Activated CD4-positive, alpha-beta T cell treated with anti-CD3 and anti-CD28 coated beads, Interleukin-2, Interleukin-6, amounts not matched to agents 100 ng/mL and 50 ng/mL, durations not matched to agents 16 hours and 8 hours (primary cell): ENCODE measurements around the gene DARS1.

Source experiments
- DNase-seq: peaks from one replicate; pipeline ENCODE4 v3.0.0-alpha.2; 2020

DARS1 gene

DNA sequence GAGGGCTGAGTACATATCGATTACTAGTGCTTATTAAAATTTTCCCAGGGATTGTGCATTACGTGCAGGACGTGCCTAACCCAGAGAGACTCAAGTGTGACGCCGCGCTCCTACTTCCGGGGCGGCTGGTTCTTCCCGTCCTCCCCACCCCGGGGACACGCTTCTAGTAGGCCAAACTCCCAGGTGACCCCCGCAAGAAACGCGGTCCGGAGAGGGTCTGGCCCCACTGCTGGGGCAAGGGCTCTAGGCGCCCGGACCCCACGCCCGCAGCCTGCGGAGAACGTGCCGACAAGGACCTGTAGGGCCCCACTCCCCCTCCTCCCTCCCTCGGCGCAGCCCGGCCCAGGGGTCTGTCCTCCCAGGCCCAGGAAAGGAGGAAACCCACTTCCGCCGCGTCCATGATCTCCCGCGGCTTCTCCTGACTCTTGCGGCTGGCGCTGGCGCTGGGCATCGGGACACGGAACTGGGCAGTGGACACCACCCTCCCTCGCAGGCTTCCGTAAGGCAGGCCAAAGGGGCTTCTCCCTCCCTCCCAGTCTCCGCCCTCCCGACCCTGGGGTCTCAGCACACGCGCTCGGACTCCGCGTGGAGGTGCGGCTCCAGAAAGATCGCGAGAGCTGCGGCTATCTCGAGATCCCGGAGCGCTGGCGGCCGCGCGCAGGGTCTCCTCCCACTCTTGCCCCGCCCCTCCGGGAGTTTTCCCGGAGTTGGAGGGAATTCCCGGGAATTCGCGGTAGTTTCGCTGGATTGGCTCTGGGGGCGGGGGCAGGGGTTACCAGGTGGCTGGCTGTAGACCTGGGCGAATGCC, at the start of gene DARS1:
Gene DARS1, minus strand, starts transcription at position 609 of the 808 bp plus-strand sequence. Its CDS starts 158 bp downstream, at position 451.
- peak; percentile 91 for DNase-seq

DNA sequence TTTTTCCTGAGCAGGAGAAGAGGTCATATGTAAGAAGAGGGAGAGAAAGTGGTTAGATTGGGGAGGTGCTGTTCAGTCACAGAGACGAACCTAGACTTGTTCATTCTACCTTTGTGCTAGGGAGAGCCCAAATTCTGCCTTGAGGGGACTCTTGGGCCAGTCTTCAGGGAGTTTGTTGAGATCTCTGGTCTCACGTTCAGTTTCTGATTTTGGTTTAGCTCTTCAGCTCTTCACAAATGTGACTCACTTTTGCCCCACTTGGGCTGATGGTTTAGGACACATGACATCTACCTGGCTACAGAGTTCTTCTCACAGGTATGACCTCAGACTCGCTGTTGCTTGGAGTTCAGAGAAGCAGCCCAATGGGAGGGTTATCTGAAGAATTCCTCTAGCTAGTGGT, 49.2 kb upstream of the DARS1 start:
- no peak for DNase-seq

DNA sequence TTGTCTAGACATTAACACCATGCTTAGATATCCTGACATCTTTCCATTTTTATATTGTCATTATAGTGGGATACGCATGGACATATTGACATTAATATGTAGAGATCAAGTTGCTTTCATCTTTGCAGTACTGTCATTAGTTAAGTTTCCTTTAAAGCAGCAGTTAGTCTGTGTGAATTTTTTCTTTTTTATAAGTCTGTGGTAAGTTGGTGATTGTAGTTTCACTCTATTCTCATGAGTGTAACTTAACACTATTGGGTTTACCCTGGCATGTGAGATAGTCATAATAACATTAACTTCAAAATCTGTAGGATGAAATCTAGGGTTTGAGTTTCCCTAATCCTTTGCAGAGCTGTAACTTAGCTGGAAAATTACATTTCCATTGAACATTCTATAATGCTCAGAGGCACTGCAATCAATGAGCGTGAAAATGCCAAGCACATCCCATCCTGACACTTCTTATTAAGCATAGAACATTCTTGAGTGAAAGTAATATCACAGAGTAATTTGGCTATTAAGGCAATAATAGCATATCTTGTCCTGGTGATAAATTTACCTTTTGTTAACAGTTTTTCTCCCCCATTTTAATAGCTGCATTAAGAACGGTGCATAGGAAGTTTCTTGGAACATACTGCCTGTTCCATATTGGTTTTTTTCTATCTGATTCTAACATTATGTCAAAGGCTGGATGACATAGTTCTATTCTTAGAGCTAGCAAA, 47.5 kb upstream of the DARS1 start:
- DNase-seq: no peak

DNA sequence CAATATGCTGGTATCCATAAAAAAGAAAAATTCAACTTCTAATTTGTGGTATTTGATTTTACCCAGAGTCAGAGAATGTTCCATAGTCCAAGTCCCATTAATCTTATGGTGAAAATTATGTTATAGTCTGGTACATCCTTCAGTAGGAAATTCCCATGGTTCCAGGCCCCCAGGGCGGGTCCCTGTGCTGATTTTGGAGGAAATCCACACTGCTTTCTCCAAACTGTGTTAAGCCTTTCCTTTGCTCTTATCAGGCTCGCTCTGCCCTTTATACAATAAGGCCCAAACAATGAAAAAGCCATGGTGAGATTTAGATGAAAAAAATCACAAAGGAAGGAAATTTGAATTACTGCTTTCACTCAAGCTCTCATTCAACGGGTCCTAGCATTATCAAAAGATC, 46.8 kb upstream of the DARS1 start:
- DNase-seq: no peak

DNA sequence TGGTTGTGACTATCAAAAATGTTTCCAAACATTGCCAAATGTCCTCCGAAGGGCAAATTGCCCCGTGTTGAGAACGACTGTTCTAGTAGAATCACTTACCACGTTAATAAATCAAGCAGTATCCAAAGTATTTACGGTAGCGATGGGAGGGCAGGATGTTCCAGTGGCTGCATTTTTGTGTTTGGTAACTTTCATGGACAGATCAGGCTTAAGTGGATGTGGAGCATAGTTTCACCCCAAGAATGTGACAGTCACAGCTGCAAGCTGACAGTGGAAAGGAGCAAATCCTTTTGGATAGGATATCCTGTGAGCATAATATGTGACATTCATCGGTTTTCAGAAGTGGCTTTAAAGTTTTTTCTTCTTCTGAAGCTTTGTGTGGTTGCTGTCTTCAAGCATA, 46.3 kb upstream of the DARS1 start:
- no peak for DNase-seq

DNA sequence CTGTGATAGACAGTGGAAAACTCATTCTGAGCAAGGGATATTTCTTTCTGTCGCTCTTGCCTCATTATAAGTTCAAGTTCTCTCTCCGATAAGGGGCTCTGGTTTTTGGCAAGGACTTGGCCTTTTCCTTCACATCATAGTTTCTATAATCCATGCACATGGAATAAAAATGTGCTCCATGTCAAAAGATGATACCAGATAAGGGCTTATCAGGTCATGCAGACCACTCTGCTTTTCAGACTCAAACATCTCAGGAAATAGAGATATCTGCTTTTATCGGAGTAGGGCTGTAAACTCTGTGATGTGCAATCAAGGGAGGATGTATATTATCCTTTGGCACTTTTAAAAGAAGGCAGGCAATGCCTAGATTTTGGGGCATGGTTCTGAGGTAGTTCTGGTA, 45.0 kb upstream of the DARS1 start:
- DNase-seq: no peak

DNA sequence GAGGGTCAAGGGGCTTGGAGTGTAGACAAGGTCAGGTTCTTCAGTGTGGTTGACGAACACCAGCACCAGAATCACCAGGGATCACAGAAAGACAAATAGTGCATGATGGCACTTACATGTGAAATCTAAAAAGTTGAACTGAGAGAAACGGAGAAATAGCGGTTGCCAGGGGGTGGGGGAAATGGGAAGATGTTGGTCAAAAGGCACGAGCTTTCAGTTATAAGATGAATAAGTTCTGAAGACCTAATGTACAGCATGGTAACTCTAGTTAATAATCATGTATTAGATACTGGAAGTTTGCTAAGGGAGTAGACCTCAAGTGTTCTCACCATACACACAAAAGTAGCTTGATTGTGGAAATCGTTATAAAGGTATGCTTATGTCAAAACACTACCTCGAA, 43.7 kb upstream of the DARS1 start:
- DNase-seq: no peak

DNA sequence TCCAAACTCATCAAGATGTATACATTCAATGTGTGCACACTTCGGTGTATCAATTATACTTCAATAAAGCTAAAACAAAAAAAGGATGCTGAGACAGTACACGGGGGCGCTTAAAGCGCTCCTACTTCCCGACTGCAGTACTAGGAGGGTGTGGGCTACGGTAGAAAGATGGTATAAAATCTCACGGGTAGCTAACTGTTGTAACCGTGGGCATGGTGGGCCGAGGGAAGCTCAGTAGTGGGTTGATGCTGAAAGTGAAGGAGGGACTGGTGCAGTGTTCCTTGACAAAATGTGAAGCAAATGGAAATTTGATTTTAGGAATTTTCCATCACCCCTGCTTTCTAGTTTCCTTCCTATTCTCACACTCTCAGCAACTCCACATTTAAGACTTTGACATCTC, 42.6 kb upstream of the DARS1 start:
- DNase-seq: no peak

DNA sequence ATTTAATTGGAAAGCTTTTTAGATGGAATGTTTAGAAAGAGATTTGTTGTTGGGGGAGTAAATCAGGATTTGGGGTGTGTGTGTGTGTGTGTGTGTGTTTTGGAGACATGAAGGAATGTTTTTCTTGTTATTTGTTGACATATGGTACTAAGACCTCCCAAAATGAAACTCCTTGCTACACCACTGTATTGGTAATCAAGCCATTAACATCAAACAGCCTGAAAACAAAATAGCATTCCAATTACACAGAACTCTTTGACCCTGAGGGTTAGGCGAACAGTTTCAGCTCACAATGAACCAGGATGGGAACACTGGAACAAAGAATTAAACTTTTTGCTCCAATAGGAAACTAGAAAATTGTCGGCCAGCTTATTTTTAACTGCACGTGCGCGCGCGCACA, 41.7 kb upstream of the DARS1 start:
- no peak for DNase-seq

DNA sequence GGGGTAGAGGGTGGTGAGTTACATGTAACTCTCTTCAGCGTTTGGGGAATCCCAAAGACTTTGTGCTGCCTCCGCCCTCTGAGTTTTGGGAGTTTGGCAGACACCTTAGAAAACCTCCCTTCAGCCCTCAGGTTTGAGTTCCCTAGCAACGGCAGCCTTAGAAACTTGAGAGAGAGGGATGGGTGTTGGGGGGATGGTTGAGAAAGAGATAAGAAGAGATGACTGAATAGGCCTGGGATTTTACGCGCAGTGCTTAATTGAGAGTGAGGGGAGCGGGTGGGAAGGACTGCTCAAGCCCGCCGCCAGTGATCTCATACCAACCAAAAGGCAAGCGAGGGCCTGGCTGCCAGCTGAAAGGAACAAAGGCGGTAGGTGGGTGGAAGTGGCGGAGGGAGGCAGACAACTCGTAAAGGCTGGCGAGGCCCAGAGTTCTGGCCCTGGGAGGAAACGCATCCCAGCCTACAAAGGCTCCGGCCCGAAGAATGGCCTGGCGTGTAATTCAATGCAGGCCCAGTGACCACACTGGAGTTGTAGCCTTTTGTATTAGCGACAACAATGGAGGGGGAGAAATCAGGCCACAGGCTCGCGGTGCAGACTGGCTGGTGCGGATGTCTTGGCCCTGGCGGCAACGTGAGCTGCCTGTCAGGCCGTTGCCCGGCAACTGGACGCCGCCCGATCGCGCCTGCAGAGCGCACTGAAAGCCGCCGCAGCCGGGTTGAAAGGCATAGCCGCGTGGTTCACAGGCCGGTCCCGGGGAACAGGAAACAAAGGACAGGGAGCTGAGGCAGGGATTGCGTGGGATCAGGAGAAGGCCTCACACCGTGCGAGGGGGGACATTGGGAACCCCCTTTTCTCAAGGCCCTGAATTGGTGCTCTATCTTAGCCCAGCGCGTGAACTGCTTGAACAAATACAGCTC, 39.9 kb upstream of the DARS1 start:
- peak; percentile 48 for DNase-seq

DNA sequence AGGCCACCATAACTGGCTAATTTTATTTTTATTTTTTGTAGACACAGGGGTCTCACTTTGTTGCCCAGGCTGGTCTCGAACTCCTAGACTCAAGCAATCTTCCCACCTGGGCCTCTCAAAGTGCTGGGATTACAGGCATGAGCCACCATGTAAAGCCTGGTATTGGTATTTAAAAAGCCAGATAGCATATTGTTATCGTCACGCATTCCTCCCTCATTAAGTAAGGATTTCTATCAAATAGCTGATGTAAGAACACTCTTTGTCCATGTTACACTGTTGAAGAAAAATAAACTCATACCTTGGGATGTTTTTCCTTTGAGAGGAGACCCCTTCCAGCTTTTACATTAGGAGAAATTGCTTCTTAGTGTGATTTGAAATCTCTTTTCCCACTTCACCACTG, 39.2 kb upstream of the DARS1 start:
- DNase-seq: no peak

DNA sequence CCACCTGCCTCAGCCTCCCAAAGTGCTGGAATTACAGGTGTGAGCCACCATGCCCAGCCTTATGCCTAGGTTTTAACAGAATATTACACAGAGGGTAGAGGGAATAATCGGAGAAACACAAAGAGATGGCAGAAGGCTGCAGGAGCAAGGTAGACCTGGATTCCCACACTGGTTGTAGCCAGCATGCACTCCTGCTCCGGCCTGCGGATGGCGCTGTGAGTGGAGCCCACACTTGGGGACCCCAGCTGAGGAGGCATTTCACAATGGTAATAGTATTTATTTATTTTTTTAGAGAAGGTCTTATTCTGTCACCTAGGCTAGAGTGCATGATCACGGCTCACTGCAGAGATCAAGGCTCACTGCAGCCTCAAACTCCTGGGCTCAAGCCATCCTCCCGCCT, 38.8 kb upstream of the DARS1 start:
- DNase-seq: no peak

DNA sequence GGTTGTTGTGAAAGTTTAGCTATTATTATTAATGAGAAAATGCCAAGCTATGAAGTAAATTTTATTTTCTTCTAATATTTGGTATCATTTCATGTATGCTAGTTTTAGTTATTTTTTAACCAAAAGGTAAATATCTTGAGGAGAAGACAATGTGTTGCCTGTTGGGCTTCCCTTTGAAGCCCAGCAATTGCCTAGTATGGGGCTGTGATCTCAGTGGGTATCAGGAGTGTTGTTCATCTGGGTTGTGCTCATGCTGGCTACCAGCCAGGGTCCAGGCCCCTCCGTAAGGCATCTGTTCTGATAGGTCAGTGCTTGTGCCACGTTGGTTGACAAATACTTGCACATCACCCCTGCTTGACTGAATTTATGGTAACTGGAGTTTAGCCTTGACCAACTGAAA, 38.0 kb upstream of the DARS1 start:
- no peak for DNase-seq

DNA sequence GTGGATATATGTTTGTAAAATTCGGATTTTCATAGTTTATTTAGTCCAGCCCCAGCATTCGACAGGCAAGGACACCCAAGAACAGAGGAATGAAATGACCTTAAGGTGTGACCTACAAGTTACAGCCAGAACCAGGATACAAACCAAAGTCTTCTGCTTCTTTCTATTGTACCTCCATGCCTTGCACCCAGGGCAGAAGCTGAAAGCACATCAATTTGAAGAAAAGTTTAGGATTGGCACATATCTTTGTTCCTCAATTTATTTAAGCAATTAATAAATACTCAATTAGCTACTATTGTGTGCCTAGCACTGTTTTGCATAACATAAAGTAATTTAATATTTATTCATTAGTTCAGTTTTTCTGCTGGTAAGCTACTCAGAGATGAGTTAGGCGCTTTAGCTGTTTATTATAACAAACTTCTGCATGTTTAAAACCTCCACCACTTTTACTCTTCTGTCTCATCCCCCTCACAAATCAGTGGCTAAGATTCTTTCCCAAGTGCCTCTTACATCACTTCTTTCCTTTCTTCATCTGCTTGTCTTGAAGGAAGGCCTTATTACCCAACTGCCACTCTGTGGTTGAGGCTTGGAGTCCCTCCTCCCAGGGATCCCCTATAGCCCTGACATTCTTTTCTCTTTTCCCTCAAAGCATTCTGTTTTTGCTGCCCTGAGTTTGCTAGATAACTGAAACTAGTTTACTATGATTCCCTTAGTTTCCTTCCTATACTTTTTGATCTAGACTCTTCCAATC, 37.1 kb upstream of the DARS1 start:
- no peak for DNase-seq

DNA sequence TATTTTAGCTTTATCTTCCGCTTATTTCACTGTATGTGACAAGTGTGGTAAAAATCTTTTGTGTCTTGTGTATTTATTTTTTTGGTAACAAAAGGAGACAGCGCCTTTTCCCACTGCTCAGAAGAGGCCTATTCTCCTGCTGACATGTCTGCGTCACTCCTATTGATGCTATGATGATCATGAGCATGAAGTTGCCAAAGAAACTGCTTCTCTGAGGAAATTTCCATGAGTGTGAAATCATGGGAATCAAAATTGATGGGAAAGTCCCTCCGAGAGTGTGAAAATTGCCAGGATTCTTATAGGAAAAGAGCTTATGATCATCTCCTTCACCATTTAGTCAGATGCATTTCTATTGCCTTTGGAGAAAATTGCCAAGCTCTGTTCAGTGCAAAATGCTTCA, 36.5 kb upstream of the DARS1 start:
- DNase-seq: no peak

DNA sequence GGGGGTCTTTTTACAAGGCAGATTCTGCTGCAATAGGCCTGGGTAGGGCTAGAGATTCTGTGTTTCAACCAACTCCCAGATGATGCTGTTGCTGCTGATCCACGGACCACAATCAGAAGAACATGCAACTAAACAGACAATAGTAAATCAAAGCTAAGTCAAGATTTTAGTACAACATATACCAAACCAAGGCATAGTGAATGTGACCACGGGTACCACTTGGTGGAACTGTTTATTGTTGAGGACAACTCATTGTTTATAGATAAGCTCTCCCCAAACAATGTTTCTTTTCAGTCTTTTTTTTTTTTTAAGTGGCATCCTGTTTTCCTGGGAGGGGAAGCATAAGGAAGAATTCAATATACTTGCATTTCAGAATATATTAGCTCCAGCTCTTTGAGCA, 36.0 kb upstream of the DARS1 start:
- no peak for DNase-seq

DNA sequence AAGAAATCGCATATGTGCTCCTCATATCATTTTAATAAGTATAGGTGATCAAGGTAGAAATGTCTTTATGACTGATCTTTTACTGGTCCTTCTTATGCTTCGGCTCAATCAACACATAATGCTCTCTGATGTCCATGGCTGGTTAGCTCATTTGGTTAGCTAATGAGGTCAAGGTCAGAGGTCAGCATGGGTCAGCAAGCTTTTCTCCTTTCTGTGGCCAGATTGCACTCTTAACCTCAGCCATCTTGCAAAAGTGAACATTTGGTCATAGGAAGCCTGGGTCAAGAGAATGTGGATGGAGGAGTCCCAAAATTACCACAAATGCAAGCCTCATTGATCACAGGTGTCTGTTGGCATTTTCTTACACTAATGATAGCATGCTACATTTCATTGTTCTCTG, 35.4 kb upstream of the DARS1 start:
- DNase-seq: no peak

DNA sequence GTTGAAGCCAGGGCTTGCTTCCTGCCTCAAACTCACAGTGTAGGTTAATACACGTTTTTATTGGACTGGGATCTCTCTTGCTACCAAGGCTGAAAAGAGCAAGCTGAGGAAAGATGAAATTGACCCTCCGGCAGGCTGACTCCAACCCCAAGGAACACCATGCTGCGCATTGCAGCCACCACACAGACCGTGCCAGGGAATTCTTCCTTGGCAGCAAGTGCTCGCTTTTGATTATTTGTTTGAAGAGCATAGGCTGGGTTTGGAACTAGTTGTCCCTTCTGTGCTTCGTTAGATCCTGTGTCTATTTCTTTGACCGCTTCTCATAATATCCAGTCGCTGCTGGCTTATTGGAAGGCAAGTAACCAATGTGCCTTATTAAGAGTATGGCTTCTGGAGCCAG, 34.4 kb upstream of the DARS1 start:
- no peak for DNase-seq

DNA sequence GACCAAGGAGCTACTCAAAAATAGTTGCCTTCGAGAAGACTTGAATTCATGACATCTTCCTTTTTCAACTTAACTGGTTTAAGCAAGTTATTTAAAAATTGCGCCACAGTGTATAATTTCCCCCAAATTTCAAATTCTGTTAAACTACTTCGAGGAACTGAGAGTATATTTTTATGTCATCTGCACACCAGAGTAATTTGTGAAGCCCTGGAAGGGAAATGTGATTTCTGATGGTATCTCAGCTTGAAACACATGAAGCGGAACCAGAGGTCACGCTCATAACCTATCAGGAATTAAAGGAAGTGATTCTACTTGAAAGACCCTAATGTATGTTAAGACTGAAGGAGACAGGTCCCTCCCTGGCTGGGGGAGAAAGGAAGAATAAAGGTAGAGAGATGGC, 33.9 kb upstream of the DARS1 start:
- no peak for DNase-seq

DNA sequence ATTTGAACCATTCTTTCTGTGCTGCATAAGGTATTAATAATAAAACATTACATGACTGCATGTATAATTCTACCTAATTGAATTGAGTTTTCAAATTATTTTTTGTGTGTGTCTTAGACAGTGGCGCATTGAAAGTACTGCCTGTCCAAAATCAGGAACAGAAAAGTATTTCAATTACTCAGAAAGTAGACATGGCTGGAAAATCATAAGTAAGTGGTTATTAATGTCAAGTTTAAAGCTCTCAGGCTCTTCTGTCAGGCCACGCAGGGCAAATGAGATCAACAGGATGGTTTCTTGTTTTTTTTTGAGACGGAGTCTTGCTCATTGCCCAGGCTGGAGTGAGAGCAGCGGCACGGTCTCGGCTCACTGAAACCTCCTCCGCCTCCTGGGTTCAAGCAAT, 32.4 kb upstream of the DARS1 start:
- DNase-seq: no peak

DNA sequence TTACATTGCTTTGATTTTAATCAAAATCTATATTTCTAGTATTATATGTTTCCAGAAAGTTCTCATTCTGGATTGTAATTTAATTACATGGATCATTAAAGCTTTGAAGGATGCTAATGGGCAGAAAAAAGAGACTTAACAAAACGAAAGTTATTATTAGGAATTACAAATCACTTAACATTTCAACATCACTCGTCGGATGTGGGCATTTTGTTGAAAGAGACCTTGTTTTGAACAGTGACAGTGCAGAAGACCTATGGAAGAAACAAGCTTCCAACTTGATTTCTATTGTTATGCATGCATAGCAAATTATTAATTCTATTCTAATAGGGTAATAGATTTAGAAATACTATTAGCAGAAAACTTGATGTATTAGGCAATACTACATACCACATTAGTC, 31.4 kb upstream of the DARS1 start:
- no peak for DNase-seq

DNA sequence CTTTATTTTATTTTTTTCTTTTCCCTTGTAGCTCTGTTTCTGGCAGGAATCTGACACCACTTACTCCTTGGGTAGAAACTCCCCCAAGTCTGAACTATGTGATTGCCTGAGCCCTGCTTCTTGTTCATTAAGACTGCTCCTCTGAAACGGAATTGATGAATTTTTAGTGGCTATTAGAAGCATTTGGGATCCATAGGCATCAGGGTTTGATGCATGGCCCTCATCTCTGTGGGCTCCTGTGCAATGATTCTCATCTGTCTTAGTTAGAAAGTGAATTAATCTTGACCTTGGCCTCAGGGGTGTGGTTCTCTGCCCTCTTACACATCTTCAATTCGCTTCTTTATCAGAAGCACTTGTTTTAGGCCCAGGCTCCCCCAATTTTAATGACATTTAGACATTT, 31.0 kb upstream of the DARS1 start:
- no peak for DNase-seq

DNA sequence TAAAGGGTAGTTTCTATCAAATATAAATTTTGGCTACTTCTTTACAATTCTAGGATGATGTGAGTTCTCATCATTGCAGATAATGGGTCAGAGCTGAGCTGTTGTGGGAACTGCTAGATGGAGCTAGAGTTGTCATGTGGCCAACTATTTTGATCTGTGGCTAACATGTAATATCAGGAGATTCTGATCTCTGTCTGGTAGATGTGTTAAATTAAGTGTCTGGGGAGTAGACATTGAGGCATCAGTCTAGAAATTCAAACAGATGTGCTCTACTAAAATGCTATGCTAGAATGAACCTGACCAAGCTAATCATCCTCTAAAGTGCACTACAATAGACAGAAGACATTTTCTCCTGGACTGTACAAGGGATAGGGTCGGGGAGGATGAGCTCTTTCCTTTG, 30.3 kb upstream of the DARS1 start:
- DNase-seq: no peak
